Measurements from ENCODE around the gene CGNL1.

Gene CGNL1

GRCh38 chr15:57385923-57386390 lies 9.7 kb downstream of the CGNL1 start:
- DNase-seq (ENCODE audit: low spot score) = no peak

DNA sequence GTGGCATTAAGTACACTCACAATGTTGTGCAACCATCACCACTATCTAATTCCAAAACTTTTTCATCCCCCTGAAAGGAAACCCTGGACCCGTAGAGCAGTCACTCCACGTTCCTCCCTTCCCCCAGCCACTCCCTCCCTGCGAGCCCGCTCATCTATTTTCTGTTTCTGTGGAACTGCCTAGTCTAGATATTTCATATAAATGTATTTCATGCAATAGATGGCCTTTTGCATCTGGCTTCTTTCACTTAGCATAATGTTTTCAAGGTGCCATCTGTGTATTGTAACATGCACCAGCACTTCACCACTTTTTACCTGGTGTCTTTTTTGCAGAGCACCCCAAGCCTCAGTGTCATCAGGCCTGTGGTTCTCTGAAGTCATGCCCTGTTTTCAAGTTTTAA lies 10.7 kb downstream of the CGNL1 start:
- DNase-seq (ENCODE audit: low spot score) = no peak

- DNase-seq (ENCODE audit: low spot score) = no peak
Observed at GRCh38 chr15:57387564-57388076, 11.3 kb downstream of the CGNL1 start.

- peak; percentile 19 for DNase-seq (ENCODE audit: low spot score)
Observed at GRCh38 chr15:57388464-57388863, 12.2 kb downstream of the CGNL1 start.

DNA sequence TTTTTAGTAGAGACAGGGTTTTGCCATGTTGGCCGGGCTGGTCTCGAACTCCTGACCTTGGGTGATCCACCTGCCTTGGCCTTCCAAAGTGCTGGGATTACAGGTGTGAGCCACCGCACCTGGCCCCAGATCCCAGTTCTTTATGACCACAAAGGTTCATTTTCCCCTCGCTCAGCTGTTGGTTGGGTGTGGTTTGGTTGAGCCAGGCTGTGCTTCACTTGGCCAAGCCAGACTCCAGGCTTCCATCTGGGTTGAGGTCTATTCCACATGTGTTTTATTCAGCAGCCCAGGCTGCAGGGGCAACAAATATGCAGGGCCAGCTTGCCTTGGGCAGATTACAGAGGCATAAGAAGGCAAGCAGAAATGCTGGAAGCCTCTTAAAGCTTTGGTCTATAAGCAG lies 13.7 kb downstream of the CGNL1 start:
- DNase-seq (ENCODE audit: low spot score) = no peak

GRCh38 chr15:57390583-57390982 lies 14.3 kb downstream of the CGNL1 start:
- DNase-seq (ENCODE audit: low spot score) = no peak

GRCh38 chr15:57391537-57391936 lies 15.2 kb downstream of the CGNL1 start:
- DNase-seq (ENCODE audit: low spot score) = no peak

- DNase-seq (ENCODE audit: low spot score) = no peak
Observed at GRCh38 chr15:57393061-57393460, 16.8 kb downstream of the CGNL1 start.

DNA sequence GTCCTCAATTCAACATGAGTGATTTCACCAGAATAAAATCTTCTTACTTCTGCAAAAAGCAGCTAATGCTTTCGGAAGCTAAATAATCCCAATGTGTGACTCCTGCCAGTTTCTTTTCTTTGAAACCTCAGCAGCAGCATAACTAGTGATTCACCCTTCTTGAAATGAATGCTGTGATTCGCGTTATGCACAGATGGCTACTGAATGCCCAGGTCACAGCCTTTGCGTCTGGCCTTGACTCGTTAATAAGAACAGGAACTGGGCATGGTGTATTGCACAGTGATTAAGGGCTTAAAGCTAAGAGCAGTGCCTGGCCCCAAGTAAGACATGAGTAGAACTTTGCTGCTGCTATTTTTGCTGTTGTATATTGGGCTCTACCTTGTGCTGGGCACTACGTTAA lies 19.0 kb downstream of the CGNL1 start:
- DNase-seq (ENCODE audit: low spot score) = peak; percentile 87

DNA sequence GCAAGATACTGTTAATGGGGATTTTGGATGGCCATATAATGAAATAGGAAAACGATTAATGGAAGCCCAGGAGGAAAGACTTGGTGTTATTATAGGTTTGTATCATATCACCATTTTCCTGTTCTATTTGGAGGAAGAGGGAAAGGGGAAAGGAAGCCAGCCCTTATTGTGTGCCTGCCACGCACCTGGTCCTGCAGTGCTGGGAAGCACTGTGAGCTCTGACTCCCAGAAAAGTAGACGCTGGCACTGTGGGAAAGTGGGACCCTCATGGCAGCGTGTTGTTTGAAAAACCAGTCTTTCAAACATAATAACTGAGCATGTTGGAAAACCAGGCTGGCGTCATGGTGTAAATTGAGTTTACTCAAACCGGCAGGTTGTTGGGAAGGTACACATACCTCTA lies 22.0 kb downstream of the CGNL1 start:
- no peak for DNase-seq (ENCODE audit: low spot score)

GRCh38 chr15:57401546-57401945 lies 25.2 kb downstream of the CGNL1 start:
- DNase-seq (ENCODE audit: low spot score) = no peak

GRCh38 chr15:57403017-57403416 lies 26.7 kb downstream of the CGNL1 start:
- no peak for DNase-seq (ENCODE audit: low spot score)

DNA sequence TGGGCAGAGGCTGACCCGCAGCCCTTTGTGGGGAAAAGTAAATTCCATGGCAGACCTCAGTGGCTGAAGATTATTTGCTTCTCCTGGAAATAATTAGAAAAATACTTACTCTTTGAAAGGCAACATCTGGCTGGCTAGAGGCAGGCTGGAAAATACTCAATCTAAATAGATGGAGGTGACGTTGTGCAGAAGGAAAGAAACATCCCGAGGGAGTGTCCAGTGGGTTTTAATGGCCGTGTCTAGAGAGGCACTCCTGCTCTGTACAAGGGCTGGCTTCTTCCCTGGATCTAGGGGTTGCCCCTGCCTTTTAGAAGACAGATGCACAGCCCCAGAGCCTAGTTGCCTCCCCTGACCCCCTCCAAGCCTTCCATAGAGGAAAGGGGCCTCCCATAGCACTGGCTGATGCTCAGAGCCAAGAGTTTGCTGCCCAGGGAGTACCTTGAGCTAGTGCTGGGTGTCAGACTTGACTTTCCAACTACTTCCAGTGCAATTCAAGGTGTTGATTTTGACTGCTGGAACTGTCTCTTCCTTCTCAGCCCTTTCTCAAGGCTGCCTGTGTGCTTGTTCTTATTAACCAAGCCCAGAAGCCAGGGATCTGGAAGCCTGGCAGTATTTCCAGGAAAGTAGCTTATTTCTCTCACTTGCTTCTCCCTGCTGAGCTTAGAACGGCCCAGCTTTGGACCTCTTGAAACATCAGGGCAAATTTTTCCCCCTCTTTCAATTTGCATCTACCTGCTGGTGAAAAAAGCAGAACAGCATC lies 27.4 kb downstream of the CGNL1 start:
- DNase-seq (ENCODE audit: low spot score) = peak; percentile 39

- DNase-seq (ENCODE audit: low spot score) = no peak
Observed at GRCh38 chr15:57405133-57405532, 28.8 kb downstream of the CGNL1 start.

DNA sequence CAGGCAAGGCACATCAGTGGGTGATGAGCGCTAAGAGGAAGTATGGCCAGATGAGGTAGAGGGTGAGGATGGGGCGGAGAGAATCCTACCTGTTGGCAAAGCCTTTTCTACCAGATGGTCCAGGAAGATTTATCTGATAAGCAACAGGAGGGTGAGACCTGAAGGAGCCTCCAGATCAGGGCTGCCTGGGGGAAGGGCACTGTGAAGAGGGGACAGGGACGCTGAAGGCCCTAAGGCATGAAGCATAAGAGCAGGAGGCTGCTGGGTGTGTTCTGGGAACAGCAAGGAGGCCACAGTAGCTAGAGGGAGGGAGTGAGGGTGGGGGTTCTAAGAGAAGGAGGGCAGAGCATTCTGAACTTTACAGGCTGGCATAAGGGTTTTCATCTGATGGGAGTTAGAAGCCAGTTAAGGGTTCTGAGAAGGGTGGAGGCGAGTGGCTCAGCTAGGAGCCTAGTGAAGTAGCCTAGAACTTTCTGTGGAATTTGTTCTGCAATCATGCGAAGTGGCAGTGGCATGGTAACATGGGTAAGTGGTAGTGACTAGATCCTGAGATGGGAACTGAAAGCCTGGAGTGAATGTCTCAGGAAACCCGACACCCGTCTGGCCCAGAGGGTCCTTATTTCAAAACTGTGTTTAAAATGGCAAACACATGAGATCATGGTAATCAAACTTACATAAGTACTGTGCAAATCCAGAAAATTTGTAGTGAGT lies 29.9 kb downstream of the CGNL1 start:
- DNase-seq (ENCODE audit: low spot score) = peak; percentile 46

GRCh38 chr15:57410373-57410772 lies 34.1 kb downstream of the CGNL1 start:
- no peak for DNase-seq (ENCODE audit: low spot score)

DNA sequence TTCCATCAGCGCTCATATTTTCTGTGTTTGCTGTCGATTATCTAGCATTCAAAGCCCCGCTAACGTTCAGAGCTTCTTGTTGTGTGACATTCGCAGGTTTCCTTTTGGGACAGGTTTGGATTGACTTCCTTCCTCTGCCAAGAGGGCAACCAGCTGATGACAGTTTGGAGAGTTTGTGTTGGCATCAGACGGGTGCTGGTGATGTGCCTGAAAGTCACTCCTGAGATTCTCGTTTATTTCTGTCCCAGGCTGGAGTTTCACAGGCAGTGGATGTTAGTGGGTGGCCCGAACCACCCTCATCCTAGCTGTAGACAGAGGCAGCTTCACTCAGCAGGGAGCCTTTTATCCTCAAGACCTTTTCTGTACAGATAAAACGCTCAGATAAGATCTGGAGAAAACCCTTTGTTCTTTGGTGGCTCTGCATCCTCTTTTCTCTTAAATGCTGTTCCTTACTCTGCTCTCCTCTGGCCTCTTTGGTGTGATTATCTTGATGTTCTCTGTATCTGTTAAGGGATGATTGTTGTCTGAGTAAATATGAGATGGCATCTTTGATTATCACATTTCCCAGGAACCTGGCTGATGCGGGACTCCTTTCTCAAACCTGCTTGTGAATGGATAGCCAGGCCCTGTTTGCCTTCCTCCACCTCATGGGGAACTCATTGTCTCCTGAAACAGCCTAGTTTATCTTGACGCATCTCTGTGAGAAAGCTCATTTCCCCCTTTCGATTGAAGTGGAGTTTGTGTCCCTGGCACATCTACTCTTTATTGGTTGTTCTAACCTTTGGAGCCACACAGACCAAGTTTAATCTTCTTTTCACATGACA lies 35.9 kb downstream of the CGNL1 start:
- DNase-seq (ENCODE audit: low spot score) = no peak

DNA sequence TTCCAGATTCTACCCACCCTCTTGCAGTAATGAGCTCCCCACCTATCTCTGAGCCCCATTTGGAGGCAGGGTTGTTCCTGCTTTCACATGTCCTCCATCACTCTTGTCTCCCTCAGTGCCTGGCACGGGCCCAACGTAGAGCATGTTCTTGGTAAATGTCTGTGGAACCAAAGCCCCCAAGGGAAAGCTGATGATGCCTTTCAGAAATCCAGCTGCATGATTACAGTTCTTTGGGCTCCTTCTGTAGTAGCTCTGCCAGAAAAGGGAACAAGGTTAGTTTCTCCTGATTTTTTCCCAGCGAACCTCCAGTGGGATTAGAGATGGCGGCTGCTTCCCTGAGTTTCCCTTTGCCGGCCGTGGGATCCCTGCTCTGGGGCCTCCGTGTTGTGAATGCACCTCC lies 39.3 kb downstream of the CGNL1 start:
- DNase-seq (ENCODE audit: low spot score) = no peak

DNA sequence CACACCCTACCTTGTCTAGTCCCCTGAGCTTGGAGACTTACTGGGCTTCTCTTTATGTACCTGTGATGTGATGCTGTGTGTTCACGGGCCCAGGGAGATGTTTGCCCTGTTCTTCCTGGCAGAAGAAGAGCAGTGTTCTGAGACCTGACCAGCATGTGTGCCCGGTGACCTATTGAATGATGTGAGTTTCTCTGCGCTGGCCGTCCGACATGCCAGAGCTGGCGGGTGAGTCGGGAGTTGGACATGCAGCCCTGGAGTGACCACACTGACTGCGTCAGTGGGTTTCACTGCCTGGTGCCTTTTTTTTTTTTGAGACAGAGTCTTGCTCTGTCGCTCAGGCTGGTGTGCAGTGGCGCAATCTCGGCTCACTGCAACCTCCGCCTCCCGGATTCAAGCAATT lies 42.3 kb downstream of the CGNL1 start:
- no peak for DNase-seq (ENCODE audit: low spot score)

DNA sequence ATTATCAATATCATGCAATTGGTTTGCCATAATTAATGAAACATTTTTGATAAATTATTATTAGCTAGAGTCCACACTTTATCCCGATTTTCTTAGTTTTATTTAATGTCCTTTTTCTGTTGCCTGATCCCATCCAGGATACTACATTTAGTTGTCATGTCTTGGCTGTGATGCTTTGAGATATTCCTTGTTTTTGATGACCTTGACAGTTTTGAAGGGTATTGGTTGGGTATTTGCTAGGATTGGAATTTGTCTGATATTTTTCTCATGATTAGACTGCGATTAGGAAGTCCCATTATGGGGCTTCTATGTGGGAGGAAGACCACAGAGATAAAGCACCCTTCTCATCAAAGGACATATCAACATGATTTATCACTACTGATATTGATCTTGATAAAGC lies 43.0 kb downstream of the CGNL1 start:
- no peak for DNase-seq (ENCODE audit: low spot score)

GRCh38 chr15:57421110-57421509 lies 44.8 kb downstream of the CGNL1 start:
- DNase-seq (ENCODE audit: low spot score) = no peak

- no peak for DNase-seq (ENCODE audit: low spot score)
Observed at GRCh38 chr15:57421551-57421950, 45.2 kb downstream of the CGNL1 start.

Data from AG20443 (cell line).